BE2C (cell line): ENCODE measurements around the gene RNF144B.
"Not testable (repeated sequence)": the region's sequence is repeated elsewhere in the genome, so short reads cannot be mapped to it uniquely, and the experiment has no call there.

Experiments
- DNase-seq: peaks from one replicate; pipeline ENCODE4 v3.0.0-alpha.2; 2020
- H3K27me3 ChIP-seq: fragments of 250-450 bp; sonication (Bioruptor Pico); 2 replicates; pipeline ENCODE4 v1.5.1; 2020; ENCODE audit warnings: mild to moderate bottlenecking
- H3K36me3 ChIP-seq: fragments of 250-450 bp; sonication (Bioruptor Pico); 2 replicates; pipeline ENCODE4 v1.5.1; 2020; ENCODE audit warnings: mild to moderate bottlenecking
- H3K4me1 ChIP-seq: fragments of 250-450 bp; sonication (Bioruptor Pico); 2 replicates; pipeline ENCODE4 v1.5.1; 2020
- H3K4me3 ChIP-seq: 2 replicates; pipeline ENCODE4 v1.5.1; 2011; ENCODE audit warnings: low read depth, low read length
- H3K9me3 ChIP-seq: fragments of 250-450 bp; sonication (Bioruptor Pico); 2 replicates; pipeline ENCODE4 v1.5.1; 2020
- TF ChIP-seq, protein P1 (sequence below): IDR thresholded peaks from 2 replicates; pipeline ENCODE4 v1.5.1; 2012; ENCODE audit warnings: mild to moderate bottlenecking, low read depth, low read length

RNF144B gene

DNA sequence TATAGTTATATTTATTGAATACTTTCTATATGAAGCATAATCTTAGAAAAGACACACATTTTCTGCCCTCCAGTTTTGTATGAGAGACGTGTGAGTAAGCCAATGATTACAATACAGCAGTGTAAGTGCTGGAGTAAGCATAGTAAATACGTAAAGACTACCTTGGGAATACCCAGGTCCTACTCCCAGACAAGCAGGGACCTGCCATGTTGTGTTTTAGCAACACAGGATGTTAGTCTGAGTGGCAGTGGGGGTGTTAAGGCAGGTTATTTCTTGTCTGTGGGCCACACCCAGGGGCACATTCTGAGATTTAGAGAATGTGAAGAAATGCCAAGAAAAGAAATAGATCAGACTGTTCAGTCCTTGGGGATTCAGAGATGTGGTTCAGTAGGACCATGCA is 34.3 kb upstream of the RNF144B start:
- Histone ChIP-seq H3K36me3 (no peaks in the 10 kb centered on the region), H3K4me3 (no peak overlapping the region), H3K27me3 (no peaks in the 10 kb centered on the region), H3K9me3 (no peaks in the 10 kb centered on the region), H3K4me1 (no peaks in the 10 kb centered on the region)
- DNase-seq, result no peak
- TF ChIP-seq, protein P1, sequence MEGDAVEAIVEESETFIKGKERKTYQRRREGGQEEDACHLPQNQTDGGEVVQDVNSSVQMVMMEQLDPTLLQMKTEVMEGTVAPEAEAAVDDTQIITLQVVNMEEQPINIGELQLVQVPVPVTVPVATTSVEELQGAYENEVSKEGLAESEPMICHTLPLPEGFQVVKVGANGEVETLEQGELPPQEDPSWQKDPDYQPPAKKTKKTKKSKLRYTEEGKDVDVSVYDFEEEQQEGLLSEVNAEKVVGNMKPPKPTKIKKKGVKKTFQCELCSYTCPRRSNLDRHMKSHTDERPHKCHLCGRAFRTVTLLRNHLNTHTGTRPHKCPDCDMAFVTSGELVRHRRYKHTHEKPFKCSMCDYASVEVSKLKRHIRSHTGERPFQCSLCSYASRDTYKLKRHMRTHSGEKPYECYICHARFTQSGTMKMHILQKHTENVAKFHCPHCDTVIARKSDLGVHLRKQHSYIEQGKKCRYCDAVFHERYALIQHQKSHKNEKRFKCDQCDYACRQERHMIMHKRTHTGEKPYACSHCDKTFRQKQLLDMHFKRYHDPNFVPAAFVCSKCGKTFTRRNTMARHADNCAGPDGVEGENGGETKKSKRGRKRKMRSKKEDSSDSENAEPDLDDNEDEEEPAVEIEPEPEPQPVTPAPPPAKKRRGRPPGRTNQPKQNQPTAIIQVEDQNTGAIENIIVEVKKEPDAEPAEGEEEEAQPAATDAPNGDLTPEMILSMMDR, result no peak

DNA sequence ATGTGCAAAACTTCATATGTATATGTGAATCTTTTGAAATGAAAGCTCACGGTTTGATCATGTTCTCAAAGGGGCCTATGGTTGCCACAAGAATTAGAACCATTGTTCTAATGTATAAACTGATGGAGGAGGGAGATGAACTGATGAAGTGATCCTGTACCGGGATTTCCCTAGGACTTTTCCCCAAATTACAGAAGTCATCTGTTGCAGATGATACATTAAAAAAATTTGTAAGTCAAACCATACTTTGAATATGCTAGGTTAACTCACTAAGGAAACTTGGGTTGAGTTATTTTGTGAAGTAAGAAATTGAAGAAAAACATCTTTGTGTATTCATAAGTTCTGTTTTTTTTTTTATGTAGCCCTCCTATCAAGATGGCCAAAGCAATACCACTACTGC is 33.9 kb upstream of the RNF144B start:
- Histone ChIP-seq H3K4me3 (no peak overlapping the region), H3K36me3 (no peaks in the 10 kb centered on the region), H3K9me3 (no peaks in the 10 kb centered on the region), H3K27me3 (no peaks in the 10 kb centered on the region), H3K4me1 (no peaks in the 10 kb centered on the region)
- TF ChIP-seq, protein P1, result no peak
- no peak for DNase-seq

DNA sequence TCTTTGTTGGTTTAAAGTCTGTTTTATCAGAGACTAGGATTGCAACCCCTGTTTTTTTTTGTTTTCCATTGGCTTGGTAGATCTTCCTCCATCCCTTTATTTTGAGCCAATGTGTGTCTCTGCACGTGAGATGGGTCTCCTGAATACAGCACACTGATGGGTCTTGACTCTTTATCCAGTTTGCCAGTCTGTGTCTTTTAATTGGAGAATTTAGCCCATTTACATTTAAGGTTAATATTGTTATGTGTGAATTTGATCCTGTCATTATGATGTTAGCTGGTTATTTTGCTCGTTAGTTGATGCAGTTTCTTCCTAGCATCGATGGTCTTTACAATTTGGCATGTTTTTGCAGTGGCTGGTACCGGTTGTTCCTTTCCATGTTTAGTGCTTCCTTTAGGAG is 29.6 kb upstream of the RNF144B start:
- H3K36me3 ChIP-seq, H3K9me3 ChIP-seq, H3K4me3 ChIP-seq, H3K27me3 ChIP-seq, H3K4me1 ChIP-seq, DNase-seq: not testable (repeated sequence)

DNA sequence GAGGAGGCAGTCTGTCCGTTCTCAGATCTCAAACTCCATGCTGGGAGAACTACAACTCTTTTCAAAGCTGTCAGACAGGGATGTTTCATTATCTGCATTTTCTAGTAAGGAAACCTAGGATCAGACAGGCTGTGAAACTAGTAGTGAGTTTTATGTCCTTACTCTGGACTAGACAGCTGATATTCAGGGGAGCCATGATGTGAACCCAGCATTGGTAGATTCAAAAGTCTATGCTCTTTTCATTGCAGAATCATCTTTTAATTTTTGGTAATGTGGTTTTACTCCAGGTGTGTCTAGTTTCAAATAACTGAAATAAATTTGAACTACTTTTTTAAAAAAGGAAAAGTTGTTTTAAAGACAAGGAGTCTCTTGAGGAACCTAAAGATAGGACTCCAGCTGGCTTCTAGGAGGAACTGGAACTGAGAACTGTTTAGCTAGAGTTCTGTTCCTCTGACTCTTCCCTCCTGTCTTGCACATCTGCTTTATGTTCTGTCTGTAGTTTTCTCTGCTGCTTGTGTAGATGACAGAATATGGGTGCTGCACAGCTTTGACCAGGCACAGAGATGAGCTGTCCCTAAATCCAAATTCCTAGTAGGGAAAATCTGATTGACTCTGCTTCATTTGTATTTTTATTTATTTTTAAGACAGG is 27.8 kb upstream of the RNF144B start:
- no peak for DNase-seq
- Histone ChIP-seq H3K9me3 (no peaks in the 10 kb centered on the region), H3K4me1 (no peaks in the 10 kb centered on the region), H3K36me3 (no peaks in the 10 kb centered on the region), H3K27me3 (no peaks in the 10 kb centered on the region), H3K4me3 (no peak overlapping the region)
- TF ChIP-seq, protein P1, result no peak

DNA sequence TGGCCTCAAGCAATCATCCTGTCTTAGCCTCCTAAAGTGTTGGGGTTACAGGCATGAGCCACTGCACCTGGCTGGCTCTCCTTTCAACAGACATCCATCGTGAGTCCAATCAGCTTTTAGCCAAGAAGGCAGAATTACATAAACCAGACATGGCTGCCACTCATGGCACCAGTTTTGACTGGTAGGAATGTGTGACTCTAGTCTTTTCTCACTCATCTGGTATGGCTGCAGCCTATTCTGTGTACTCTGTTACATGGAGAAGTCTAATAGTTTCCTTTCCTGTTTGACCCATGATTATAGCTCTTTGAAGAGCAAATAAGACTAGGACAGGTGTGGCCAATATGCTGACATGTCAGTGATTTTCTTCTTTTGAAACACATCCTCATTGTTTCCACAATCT is 27.0 kb upstream of the RNF144B start:
- DNase-seq, result no peak
- Histone ChIP-seq H3K9me3 (no peaks in the 10 kb centered on the region), H3K27me3 (no peaks in the 10 kb centered on the region), H3K4me1 (no peaks in the 10 kb centered on the region), H3K36me3 (no peaks in the 10 kb centered on the region), H3K4me3 (no peak overlapping the region)
- TF ChIP-seq, protein P1, result no peak

DNA sequence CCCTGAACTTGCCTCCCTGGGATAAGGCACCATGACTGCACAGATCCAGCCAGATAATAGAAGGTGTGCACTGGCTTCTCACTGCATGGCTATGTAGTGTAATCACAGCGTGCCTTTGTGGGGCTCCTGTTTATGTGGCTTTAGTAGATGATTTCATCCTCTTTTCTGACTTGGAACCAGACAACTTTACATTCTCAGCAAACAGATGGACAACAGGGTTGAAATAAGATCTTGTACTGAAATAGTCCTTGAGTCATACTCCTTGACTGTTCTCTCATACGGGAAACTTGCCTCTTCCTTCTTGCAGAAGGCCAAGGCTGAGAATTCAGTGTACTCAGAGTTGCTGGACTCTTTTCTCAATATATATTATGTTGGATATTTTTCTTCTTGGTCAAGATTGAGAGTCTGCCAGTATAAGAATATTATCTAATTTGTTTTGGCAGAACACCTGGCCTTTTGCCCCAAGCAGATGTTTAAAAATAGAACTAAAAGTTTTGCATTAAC is 25.0 kb upstream of the RNF144B start:
- DNase-seq, result no peak
- TF ChIP-seq, protein P1, result no peak
- Histone ChIP-seq H3K4me3 (no peak overlapping the region), H3K27me3 (no peaks in the 10 kb centered on the region), H3K4me1 (no peaks in the 10 kb centered on the region), H3K9me3 (no peaks in the 10 kb centered on the region), H3K36me3 (no peaks in the 10 kb centered on the region)
